RWPE2 (cell line): Measurements from ENCODE around the gene TSHZ2.
"Not testable (repeated sequence)": the region's sequence is repeated elsewhere in the genome, so short reads cannot be mapped to it uniquely, and the experiment has no call there.

Source experiments
- ATAC-seq: fragments of 200-7000 bp; cut with Tn5 transposase; 3 replicates; pipeline ENCODE4 v1.9.1; 2021; ENCODE audit warnings: low read depth
- DNase-seq: peaks from one replicate; pipeline ENCODE4 v3.0.0-alpha.2; 2020; ENCODE audit warnings: low spot score
- H3K27ac ChIP-seq: fragments of 450-650 bp; 2 replicates; pipeline ENCODE4 v1.5.1; 2017; ENCODE audit warnings: mild to moderate bottlenecking; ENCODE audit not compliant: poor library complexity, severe bottlenecking
- H3K27me3 ChIP-seq: fragments of 250-450 bp; sonication (Bioruptor Pico); 2 replicates; pipeline ENCODE4 v1.5.1; 2021; ENCODE audit warnings: mild to moderate bottlenecking, moderate library complexity; ENCODE audit not compliant: insufficient read depth, poor library complexity, severe bottlenecking
- H3K36me3 ChIP-seq: fragments of 250-450 bp; sonication (Bioruptor Pico); 2 replicates; pipeline ENCODE4 v1.5.1; 2020; ENCODE audit warnings: low read depth, mild to moderate bottlenecking, moderate library complexity
- H3K4me1 ChIP-seq: fragments of 250-450 bp; sonication (Bioruptor Pico); 2 replicates; pipeline ENCODE4 v1.5.1; 2021; ENCODE audit warnings: mild to moderate bottlenecking, moderate library complexity; ENCODE audit not compliant: insufficient read depth, poor library complexity, severe bottlenecking
- H3K4me3 ChIP-seq: fragments of 250-450 bp; sonication (Bioruptor Pico); 2 replicates; pipeline ENCODE4 v1.5.1; 2021; ENCODE audit warnings: mild to moderate bottlenecking, moderate library complexity; ENCODE audit not compliant: severe bottlenecking
- H3K9me3 ChIP-seq: fragments of 250-450 bp; sonication (Bioruptor Pico); 2 replicates; pipeline ENCODE4 v1.5.1; 2021; ENCODE audit warnings: mild to moderate bottlenecking, moderate library complexity; ENCODE audit not compliant: severe bottlenecking
- TF ChIP-seq, protein P1 (sequence below): fragments of 450-650 bp; IDR thresholded peaks from one replicate; pipeline ENCODE4 v1.5.1; 2017; ENCODE audit warnings: mild to moderate bottlenecking, moderate library complexity; ENCODE audit not compliant: poor library complexity, severe bottlenecking

The TSHZ2 gene

GRCh38 chr20:53498341-53498740 lies 526.2 kb downstream of the TSHZ2 start:
- H3K4me3 ChIP-seq, result no peak overlapping the region
- H3K36me3 ChIP-seq, result peaks cover 5% of the 10 kb centered on the region; the same call in 1 of the 2 replicates
- no peaks in the 10 kb centered on the region for H3K27me3 ChIP-seq
- H3K4me1 ChIP-seq, result peaks cover 6% of the 10 kb centered on the region
- H3K27ac ChIP-seq, result no peak overlapping the region
- no peak for DNase-seq
- ATAC-seq, result no peak
- TF ChIP-seq, protein P1, sequence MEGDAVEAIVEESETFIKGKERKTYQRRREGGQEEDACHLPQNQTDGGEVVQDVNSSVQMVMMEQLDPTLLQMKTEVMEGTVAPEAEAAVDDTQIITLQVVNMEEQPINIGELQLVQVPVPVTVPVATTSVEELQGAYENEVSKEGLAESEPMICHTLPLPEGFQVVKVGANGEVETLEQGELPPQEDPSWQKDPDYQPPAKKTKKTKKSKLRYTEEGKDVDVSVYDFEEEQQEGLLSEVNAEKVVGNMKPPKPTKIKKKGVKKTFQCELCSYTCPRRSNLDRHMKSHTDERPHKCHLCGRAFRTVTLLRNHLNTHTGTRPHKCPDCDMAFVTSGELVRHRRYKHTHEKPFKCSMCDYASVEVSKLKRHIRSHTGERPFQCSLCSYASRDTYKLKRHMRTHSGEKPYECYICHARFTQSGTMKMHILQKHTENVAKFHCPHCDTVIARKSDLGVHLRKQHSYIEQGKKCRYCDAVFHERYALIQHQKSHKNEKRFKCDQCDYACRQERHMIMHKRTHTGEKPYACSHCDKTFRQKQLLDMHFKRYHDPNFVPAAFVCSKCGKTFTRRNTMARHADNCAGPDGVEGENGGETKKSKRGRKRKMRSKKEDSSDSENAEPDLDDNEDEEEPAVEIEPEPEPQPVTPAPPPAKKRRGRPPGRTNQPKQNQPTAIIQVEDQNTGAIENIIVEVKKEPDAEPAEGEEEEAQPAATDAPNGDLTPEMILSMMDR, result no peak
- no peaks in the 10 kb centered on the region for H3K9me3 ChIP-seq

GRCh38 chr20:53500651-53501050 lies 528.5 kb downstream of the TSHZ2 start:
- no peaks in the 10 kb centered on the region for H3K9me3 ChIP-seq
- peaks cover 8% of the 10 kb centered on the region for H3K4me1 ChIP-seq
- no peak overlapping the region for H3K4me3 ChIP-seq
- peaks cover 5% of the 10 kb centered on the region; the same call in 1 of the 2 replicates for H3K36me3 ChIP-seq
- DNase-seq (no peak), ATAC-seq (no peak)
- TF ChIP-seq, protein P1, result no peak
- no peaks in the 10 kb centered on the region for H3K27me3 ChIP-seq
- no peak overlapping the region for H3K27ac ChIP-seq

DNA sequence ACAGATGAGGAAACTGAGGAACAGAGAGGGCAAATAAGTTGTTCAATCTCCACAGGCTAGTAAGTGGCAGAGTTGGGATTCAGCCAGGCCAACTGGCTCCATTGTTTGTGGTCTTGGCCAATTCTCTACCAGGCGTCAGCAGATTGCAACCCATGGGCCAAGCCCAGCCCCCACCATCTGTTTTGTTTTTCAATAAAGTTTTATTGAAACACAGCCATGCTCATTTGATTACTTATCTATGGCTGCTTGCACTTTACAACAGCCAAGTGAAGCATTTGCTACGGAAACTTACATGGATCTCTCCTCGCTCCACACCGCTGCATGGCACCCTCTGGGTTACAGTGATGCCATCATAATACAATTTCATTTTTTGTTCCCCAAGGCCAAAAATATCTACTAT lies 530.7 kb downstream of the TSHZ2 start:
- Histone ChIP-seq H3K36me3 (peaks cover 5% of the 10 kb centered on the region; the same call in 1 of the 2 replicates), H3K4me1 (peaks cover 8% of the 10 kb centered on the region), H3K9me3 (no peaks in the 10 kb centered on the region), H3K4me3 (no peak overlapping the region), H3K27ac (no peak overlapping the region), H3K27me3 (no peaks in the 10 kb centered on the region)
- DNase-seq (no peak), ATAC-seq (no peak)
- TF ChIP-seq, protein P1, result no peak

- peaks cover 8% of the 10 kb centered on the region for H3K4me1 ChIP-seq
- H3K27ac ChIP-seq, result peak overlapping the region; percentile 46
- H3K9me3 ChIP-seq, result no peaks in the 10 kb centered on the region
- H3K36me3 ChIP-seq, result peaks cover 5% of the 10 kb centered on the region; the same call in 1 of the 2 replicates
- ATAC-seq (peak; percentile 81), DNase-seq (no peak)
- no peaks in the 10 kb centered on the region for H3K27me3 ChIP-seq
- TF ChIP-seq, protein P1, result no peak
- peak overlapping the region; percentile 43 for H3K4me3 ChIP-seq
These were observed 531.4 kb downstream of the TSHZ2 start for GRCh38 chr20:53503517-53503919.

GRCh38 chr20:53504106-53504505 lies 531.9 kb downstream of the TSHZ2 start:
- not testable (repeated sequence) for ATAC-seq, H3K27me3 ChIP-seq, H3K36me3 ChIP-seq, H3K9me3 ChIP-seq, H3K4me1 ChIP-seq, DNase-seq
- Histone ChIP-seq H3K27ac (peak overlapping the region; percentile 46), H3K4me3 (peak overlapping the region; percentile 43)
